GM12801 (cell line): ENCODE measurements around the gene IRF2BP2.

ENCODE experiments used
- CTCF ChIP-seq: IDR thresholded peaks from one replicate; pipeline ENCODE4 v1.5.1; 2011; ENCODE audit warnings: control low read depth; ENCODE audit not compliant: insufficient read length; ENCODE audit errors: extremely low read depth

The IRF2BP2 gene

GRCh38 chr1:234582186-234582585, 27.8 kb downstream of the IRF2BP2 start:
- no peak for TF ChIP-seq CTCF

GRCh38 chr1:234581063-234581714, 28.8 kb downstream of the IRF2BP2 start:
- TF ChIP-seq CTCF = no peak

GRCh38 chr1:234579967-234580366, 30.0 kb downstream of the IRF2BP2 start:
- TF ChIP-seq CTCF = no peak

- TF ChIP-seq CTCF = no peak
Observed at GRCh38 chr1:234578735-234579134, 31.2 kb downstream of the IRF2BP2 start.

- TF ChIP-seq CTCF = no peak
Observed at GRCh38 chr1:234578087-234578486, 31.9 kb downstream of the IRF2BP2 start.

- no peak for TF ChIP-seq CTCF
Observed at GRCh38 chr1:234573711-234574299, 36.2 kb downstream of the IRF2BP2 start.

- TF ChIP-seq CTCF = no peak
Observed at GRCh38 chr1:234572966-234573365, 37.0 kb downstream of the IRF2BP2 start.

GRCh38 chr1:234571702-234572101, 38.3 kb downstream of the IRF2BP2 start:
- no peak for TF ChIP-seq CTCF
